GM12892 (cell line): ENCODE measurements around the gene OR6C70.

Experiments used
- POLR2A ChIP-seq: IDR thresholded peaks from 2 replicates; pipeline ENCODE4 v1.6.1; 2011; ENCODE audit warnings: low read depth, low read length, control low read depth
- POLR2AphosphoS5 ChIP-seq: IDR thresholded peaks from 2 replicates; pipeline ENCODE4 v1.6.1; 2011; ENCODE audit warnings: low read depth, low read length, control low read depth
- TAF1 ChIP-seq: IDR thresholded peaks from 2 replicates; pipeline ENCODE4 v1.6.1; 2011; ENCODE audit warnings: low read depth, mild to moderate bottlenecking, control low read depth, low read length, borderline replicate concordance

DNA sequence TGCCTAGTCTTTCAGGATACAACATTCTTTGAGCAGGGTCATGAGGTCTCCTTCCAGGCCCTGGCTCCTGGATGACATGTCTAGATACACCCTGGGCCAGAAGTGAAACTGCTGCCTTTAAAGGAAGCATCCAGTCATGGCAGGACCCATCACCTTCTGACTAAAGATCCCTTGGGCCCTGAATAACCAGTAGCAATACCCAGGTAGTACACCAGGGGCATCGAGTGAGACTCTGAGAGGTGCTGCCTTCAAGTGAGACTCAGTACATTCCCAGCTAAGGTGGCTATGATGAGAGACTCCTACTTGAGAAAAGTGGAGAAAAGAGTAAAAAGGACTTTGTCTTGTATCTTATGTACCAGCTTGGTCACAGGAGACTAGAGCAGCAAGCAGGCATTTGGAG lies 45.8 kb upstream of the OR6C70 start:
- TF ChIP-seq POLR2AphosphoS5 (no peak), TAF1 (no peak), POLR2A (no peak)
